Trophoblast cell (in vitro differentiated cells and primary cell): ENCODE measurements around the gene MPO.

Source experiments
- DNase-seq, 2 donors: peaks; one replicate each; pipeline ENCODE4 v3.0.0-alpha.2; 2016
- H2AFZ ChIP-seq: 2 replicates; pipeline ENCODE4 v1.6.1; 2013; ENCODE audit warnings: low read length, moderate library complexity, mild to moderate bottlenecking; ENCODE audit not compliant: insufficient read depth, poor library complexity
- H2AK5ac ChIP-seq: 2 replicates; pipeline ENCODE4 v1.6.1; 2013; ENCODE audit warnings: mild to moderate bottlenecking, low read length
- H2BK120ac ChIP-seq: 2 replicates; pipeline ENCODE4 v1.6.1; 2013; ENCODE audit warnings: low read length, mild to moderate bottlenecking, moderate library complexity; ENCODE audit not compliant: insufficient read depth, poor library complexity
- H2BK12ac ChIP-seq: 2 replicates; pipeline ENCODE4 v1.6.1; 2013; ENCODE audit warnings: mild to moderate bottlenecking, low read length, moderate library complexity
- H2BK5ac ChIP-seq: 2 replicates; pipeline ENCODE4 v1.6.1; 2013; ENCODE audit warnings: low read length, low read depth, moderate library complexity, mild to moderate bottlenecking; ENCODE audit not compliant: poor library complexity
- H3K14ac ChIP-seq: 2 replicates; pipeline ENCODE4 v1.6.1; 2013; ENCODE audit warnings: mild to moderate bottlenecking, low read length
- H3K18ac ChIP-seq: 2 replicates; pipeline ENCODE4 v1.6.1; 2013; ENCODE audit warnings: mild to moderate bottlenecking, low read length
- H3K23ac ChIP-seq: 2 replicates; pipeline ENCODE4 v1.6.1; 2013; ENCODE audit warnings: low read length
- H3K27ac ChIP-seq: 2 replicates; pipeline ENCODE4 v1.5.1; 2013; ENCODE audit warnings: low read depth, mild to moderate bottlenecking, inconsistent platforms, low read length, moderate library complexity
- H3K27me3 ChIP-seq: 2 replicates; pipeline ENCODE4 v1.6.1; 2013; ENCODE audit warnings: inconsistent platforms, mild to moderate bottlenecking, low read length, moderate library complexity; ENCODE audit not compliant: insufficient read depth
- H3K36me3 ChIP-seq, 2 experiments: 1 replicate in 1 of 2; 2 replicates in 1 of 2; pipeline ENCODE4 v1.6.1; 2013; ENCODE audit warnings: low read length in 2 of 2, mild to moderate bottlenecking in 2 of 2, moderate library complexity in 1 of 2; ENCODE audit not compliant: insufficient read depth in 2 of 2, control insufficient read depth in 1 of 2
- H3K4ac ChIP-seq: 2 replicates; pipeline ENCODE4 v1.6.1; 2013; ENCODE audit warnings: low read depth, mild to moderate bottlenecking, low read length, moderate library complexity
- H3K4me1 ChIP-seq, 2 experiments: 1 replicate in 1 of 2; 2 replicates in 1 of 2; pipeline ENCODE4 v1.6.1; 2013; ENCODE audit warnings: low read length in 2 of 2, mild to moderate bottlenecking in 2 of 2, moderate library complexity in 1 of 2; ENCODE audit not compliant: insufficient read depth in 2 of 2, control insufficient read depth in 1 of 2
- H3K4me2 ChIP-seq: 2 replicates; pipeline ENCODE4 v1.6.1; 2013; ENCODE audit warnings: inconsistent platforms, mild to moderate bottlenecking, low read length, moderate library complexity
- H3K4me3 ChIP-seq: 2 replicates; pipeline ENCODE4 v1.5.1; 2013; ENCODE audit warnings: mild to moderate bottlenecking, low read depth, low read length, inconsistent platforms
- H3K79me1 ChIP-seq: one replicate; pipeline ENCODE4 v1.6.1; 2013; ENCODE audit warnings: low read length
- H3K79me2 ChIP-seq: 2 replicates; pipeline ENCODE4 v1.6.1; 2013; ENCODE audit warnings: low read length, mild to moderate bottlenecking; ENCODE audit not compliant: control insufficient read depth, insufficient read depth, poor library complexity
- H3K9ac ChIP-seq: 2 replicates; pipeline ENCODE4 v1.6.1; 2013; ENCODE audit warnings: mild to moderate bottlenecking, low read length
- H3K9me3 ChIP-seq: 2 replicates; pipeline ENCODE4 v1.6.1; 2013; ENCODE audit warnings: low read depth, mild to moderate bottlenecking, control low read depth, inconsistent platforms, low read length; ENCODE audit not compliant: insufficient read depth
- H4K12ac ChIP-seq: 2 replicates; pipeline ENCODE4 v1.6.1; 2013; ENCODE audit warnings: low read depth, mild to moderate bottlenecking, low read length, moderate library complexity
- H4K8ac ChIP-seq: 2 replicates; pipeline ENCODE4 v1.6.1; 2013; ENCODE audit warnings: low read depth, mild to moderate bottlenecking, low read length, moderate library complexity
- H4K91ac ChIP-seq: one replicate; pipeline ENCODE4 v1.6.1; 2013; ENCODE audit warnings: low read depth, mild to moderate bottlenecking, low read length, moderate library complexity
- WGBS: extraction: QIAGEN DNeasy Blood & Tissue Kit; methylation state at CpG from one replicate; pipeline ENCODE4 v1.1.7; 2013; ENCODE audit warnings: missing lambda C conversion rate; ENCODE audit not compliant: insufficient read length, insufficient coverage; ENCODE audit errors: extremely low coverage; 5-methylcytosine and 5-hydroxymethylcytosine counted together

The MPO gene

GRCh38 chr17:58310511-58311428 is 30.0 kb upstream of the MPO start:
- H3K4me1 ChIP-seq: no peaks in the 10 kb centered on the region
- H2AK5ac ChIP-seq: no peak overlapping the region
- DNase-seq: no peak
- WGBS: no CpG with 5 or more reads among the region's 23 CpGs
- H4K8ac ChIP-seq: no peak overlapping the region
- H3K4ac ChIP-seq: no peak overlapping the region
- no peaks in the 10 kb centered on the region for H3K79me1 ChIP-seq
- no peaks in the 10 kb centered on the region for H3K27me3 ChIP-seq
- no peak overlapping the region for H2BK12ac ChIP-seq
- no peak overlapping the region for H3K9ac ChIP-seq
- H3K18ac ChIP-seq: no peak overlapping the region
- no peak overlapping the region for H2AFZ ChIP-seq
- H3K23ac ChIP-seq: no peak overlapping the region
- H4K91ac ChIP-seq: no peak overlapping the region
- H3K27ac ChIP-seq: no peak overlapping the region
- H3K36me3 ChIP-seq: no peaks in the 10 kb centered on the region
- no peak overlapping the region for H4K12ac ChIP-seq
- H3K79me2 ChIP-seq: no peaks in the 10 kb centered on the region
- H2BK5ac ChIP-seq: no peak overlapping the region
- no peak overlapping the region for H3K4me3 ChIP-seq
- no peak overlapping the region for H3K4me2 ChIP-seq
- H3K9me3 ChIP-seq: no peaks in the 10 kb centered on the region
- no peak overlapping the region for H2BK120ac ChIP-seq
- H3K14ac ChIP-seq: no peak overlapping the region

DNA sequence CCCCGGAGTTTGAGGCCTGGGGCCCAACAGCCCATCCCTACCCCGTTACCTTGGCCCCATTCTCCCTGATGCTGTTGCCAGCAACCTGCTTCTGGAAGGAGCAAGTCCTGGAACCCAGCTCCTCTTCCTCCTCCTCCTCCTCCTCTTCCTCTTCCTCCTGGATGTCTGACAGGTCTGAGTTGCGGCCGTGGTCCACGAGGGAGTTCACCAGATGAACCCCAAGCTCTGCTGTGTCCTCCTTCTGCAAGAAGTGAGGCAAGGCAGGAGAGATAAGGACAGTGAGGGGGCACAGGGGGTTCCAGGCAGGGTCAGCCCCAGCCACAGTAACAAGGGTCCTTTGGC is 29.2 kb upstream of the MPO start:
- no peak for DNase-seq
- H3K4me2 ChIP-seq: no peak overlapping the region
- no peaks in the 10 kb centered on the region for H3K27me3 ChIP-seq
- no CpG with 5 or more reads among the region's 5 CpGs for WGBS
- no peak overlapping the region for H3K4ac ChIP-seq
- no peak overlapping the region for H3K23ac ChIP-seq
- H2AK5ac ChIP-seq: no peak overlapping the region
- no peak overlapping the region for H4K91ac ChIP-seq
- no peaks in the 10 kb centered on the region for H3K9me3 ChIP-seq
- no peak overlapping the region for H4K8ac ChIP-seq
- no peaks in the 10 kb centered on the region for H3K4me1 ChIP-seq
- H3K14ac ChIP-seq: no peak overlapping the region
- no peaks in the 10 kb centered on the region for H3K36me3 ChIP-seq
- no peak overlapping the region for H2BK120ac ChIP-seq
- H3K27ac ChIP-seq: no peak overlapping the region
- H2AFZ ChIP-seq: no peak overlapping the region
- H2BK12ac ChIP-seq: no peak overlapping the region
- no peak overlapping the region for H3K9ac ChIP-seq
- H3K79me1 ChIP-seq: no peaks in the 10 kb centered on the region
- no peak overlapping the region for H3K18ac ChIP-seq
- H2BK5ac ChIP-seq: no peak overlapping the region
- H4K12ac ChIP-seq: no peak overlapping the region
- H3K79me2 ChIP-seq: no peaks in the 10 kb centered on the region
- no peak overlapping the region for H3K4me3 ChIP-seq

- Histone ChIP-seq H4K12ac (no peak overlapping the region), H3K79me1 (no peaks in the 10 kb centered on the region), H3K27me3 (no peaks in the 10 kb centered on the region), H2BK12ac (no peak overlapping the region), H2BK120ac (no peak overlapping the region), H3K36me3 (no peaks in the 10 kb centered on the region), H3K14ac (no peak overlapping the region), H2AFZ (no peak overlapping the region), H3K4me1 (no peaks in the 10 kb centered on the region), H2BK5ac (no peak overlapping the region), H3K4me2 (no peak overlapping the region), H3K18ac (no peak overlapping the region), H4K8ac (no peak overlapping the region), H3K27ac (no peak overlapping the region), H4K91ac (no peak overlapping the region), H3K4me3 (no peak overlapping the region), H3K79me2 (no peaks in the 10 kb centered on the region), H2AK5ac (no peak overlapping the region), H3K9ac (no peak overlapping the region), H3K4ac (no peak overlapping the region), H3K9me3 (no peaks in the 10 kb centered on the region), H3K23ac (no peak overlapping the region)
- DNase-seq: no peak
- WGBS: no CpG with 5 or more reads among the region's 21 CpGs
Measured at GRCh38 chr17:58308985-58309917, 28.5 kb upstream of the MPO start.

- Histone ChIP-seq H3K4ac (no peak overlapping the region), H3K4me1 (no peaks in the 10 kb centered on the region), H3K9ac (no peak overlapping the region), H3K36me3 (no peaks in the 10 kb centered on the region), H3K4me3 (no peak overlapping the region), H3K79me1 (no peaks in the 10 kb centered on the region), H2AFZ (no peak overlapping the region), H4K12ac (no peak overlapping the region), H2AK5ac (no peak overlapping the region), H3K14ac (no peak overlapping the region), H3K18ac (no peak overlapping the region), H3K9me3 (no peaks in the 10 kb centered on the region), H2BK120ac (no peak overlapping the region), H2BK12ac (no peak overlapping the region), H3K27me3 (no peaks in the 10 kb centered on the region), H3K23ac (no peak overlapping the region), H4K8ac (no peak overlapping the region), H3K79me2 (no peaks in the 10 kb centered on the region), H3K27ac (no peak overlapping the region), H2BK5ac (no peak overlapping the region), H3K4me2 (no peak overlapping the region), H4K91ac (no peak overlapping the region)
- peak; percentile 9 to 54 for DNase-seq
- no CpG with 5 or more reads among the region's 32 CpGs for WGBS
Measured at GRCh38 chr17:58308173-58308984, 27.6 kb upstream of the MPO start.
